H1 (cell line): ENCODE data around the gene DCAF12L1.

Experiments
- FOSL1 ChIP-seq: IDR thresholded peaks from 2 replicates; pipeline ENCODE4 v1.6.1; 2011; ENCODE audit warnings: mild to moderate bottlenecking, low read depth, low read length, moderate library complexity; ENCODE audit not compliant: insufficient read depth
- POLR2AphosphoS5 ChIP-seq: IDR thresholded peaks from 2 replicates; pipeline ENCODE4 v1.6.1; 2011; ENCODE audit warnings: low read depth, low read length
- SRF ChIP-seq: IDR thresholded peaks from 2 replicates; pipeline ENCODE4 v1.6.1; 2011; ENCODE audit warnings: mild to moderate bottlenecking, low read depth, low read length, moderate library complexity
- TF ChIP-seq, protein P1 (sequence below), 3 experiments: IDR thresholded peaks; 1 replicate in 2 of 3; 2 replicates in 1 of 3; pipeline versions ENCODE4 v1.5.1 to v1.6.1; 2011; ENCODE audit warnings: low read length in 3 of 3, mild to moderate bottlenecking in 3 of 3, inconsistent platforms in 2 of 3, low read depth in 1 of 3, moderate library complexity in 1 of 3; ENCODE audit not compliant: insufficient read depth in 1 of 3; ENCODE audit errors: control extremely low read depth in 1 of 3

GRCh38 chrX:126509923-126510322 is 42.7 kb downstream of the DCAF12L1 start:
- TF ChIP-seq SRF (no peak), FOSL1 (no peak), POLR2AphosphoS5 (no peak)
- TF ChIP-seq, protein P1, sequence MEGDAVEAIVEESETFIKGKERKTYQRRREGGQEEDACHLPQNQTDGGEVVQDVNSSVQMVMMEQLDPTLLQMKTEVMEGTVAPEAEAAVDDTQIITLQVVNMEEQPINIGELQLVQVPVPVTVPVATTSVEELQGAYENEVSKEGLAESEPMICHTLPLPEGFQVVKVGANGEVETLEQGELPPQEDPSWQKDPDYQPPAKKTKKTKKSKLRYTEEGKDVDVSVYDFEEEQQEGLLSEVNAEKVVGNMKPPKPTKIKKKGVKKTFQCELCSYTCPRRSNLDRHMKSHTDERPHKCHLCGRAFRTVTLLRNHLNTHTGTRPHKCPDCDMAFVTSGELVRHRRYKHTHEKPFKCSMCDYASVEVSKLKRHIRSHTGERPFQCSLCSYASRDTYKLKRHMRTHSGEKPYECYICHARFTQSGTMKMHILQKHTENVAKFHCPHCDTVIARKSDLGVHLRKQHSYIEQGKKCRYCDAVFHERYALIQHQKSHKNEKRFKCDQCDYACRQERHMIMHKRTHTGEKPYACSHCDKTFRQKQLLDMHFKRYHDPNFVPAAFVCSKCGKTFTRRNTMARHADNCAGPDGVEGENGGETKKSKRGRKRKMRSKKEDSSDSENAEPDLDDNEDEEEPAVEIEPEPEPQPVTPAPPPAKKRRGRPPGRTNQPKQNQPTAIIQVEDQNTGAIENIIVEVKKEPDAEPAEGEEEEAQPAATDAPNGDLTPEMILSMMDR (IDR thresholded peaks at IDR 0.05; ENCODE audit: control extremely low read depth in 1 of 3, insufficient read depth in 1 of 3, low read depth in 1 of 3, low read length in 3 of 3), result no peak
